ENCODE data around the gene PNPLA1.
"Not testable (repeated sequence)": the region's sequence is repeated elsewhere in the genome, so short reads cannot be mapped to it uniquely, and the experiment has no call there.

PNPLA1 gene

GRCh38 chr6:36336779-36337241, 67.0 kb downstream of the PNPLA1 start, which contains the start of gene BNIP5:
TSS of gene BNIP5 (minus strand) at chr6:36336888. CDS start at chr6:36330690, 6,198 bp downstream.
- TF ChIP-seq POLR2AphosphoS5 (IDR thresholded peaks at IDR 0.05; ENCODE audit: low read depth, low read length) (no peak), TAF1 (IDR thresholded peaks at IDR 0.05; ENCODE audit: low read depth, low read length) (no peak), POLR2A (IDR thresholded peaks at IDR 0.05; ENCODE audit: low read depth, low read length) (no peak), PAX5 (IDR thresholded peaks at IDR 0.05; ENCODE audit: insufficient read depth, low read length, severe bottlenecking) (no peak), SPI1 (IDR thresholded peaks at IDR 0.05; ENCODE audit: low read depth, low read length) (no peak), POU2F2 (IDR thresholded peaks at IDR 0.05; ENCODE audit: low read depth, low read length) (no peak)
- no peak for DNase-seq (ENCODE audit: insufficient read length, low spot score)
- FAIRE-seq, result no peak

- TF ChIP-seq POLR2A (IDR thresholded peaks at IDR 0.05; ENCODE audit: low read depth, low read length) (no peak), SPI1 (IDR thresholded peaks at IDR 0.05; ENCODE audit: low read depth, low read length) (no peak), PAX5 (IDR thresholded peaks at IDR 0.05; ENCODE audit: insufficient read depth, low read length, severe bottlenecking) (no peak), POU2F2 (IDR thresholded peaks at IDR 0.05; ENCODE audit: low read depth, low read length) (no peak), POLR2AphosphoS5 (IDR thresholded peaks at IDR 0.05; ENCODE audit: low read depth, low read length) (no peak), TAF1 (IDR thresholded peaks at IDR 0.05; ENCODE audit: low read depth, low read length) (no peak)
- FAIRE-seq, result no peak
- DNase-seq (ENCODE audit: insufficient read length, low spot score), result no peak
Measured at GRCh38 chr6:36337814-36338213, 68.0 kb downstream of the PNPLA1 start.

- DNase-seq (ENCODE audit: insufficient read length, low spot score), result not testable (repeated sequence)
Measured at GRCh38 chr6:36338223-36338622, 68.4 kb downstream of the PNPLA1 start.

GRCh38 chr6:36339146-36339545, 69.3 kb downstream of the PNPLA1 start:
- FAIRE-seq, result peak; percentile 71
- TF ChIP-seq POU2F2 (IDR thresholded peaks at IDR 0.05; ENCODE audit: low read depth, low read length) (no peak), SPI1 (IDR thresholded peaks at IDR 0.05; ENCODE audit: low read depth, low read length) (no peak), POLR2A (IDR thresholded peaks at IDR 0.05; ENCODE audit: low read depth, low read length) (no peak), TAF1 (IDR thresholded peaks at IDR 0.05; ENCODE audit: low read depth, low read length) (no peak), PAX5 (IDR thresholded peaks at IDR 0.05; ENCODE audit: insufficient read depth, low read length, severe bottlenecking) (no peak), POLR2AphosphoS5 (IDR thresholded peaks at IDR 0.05; ENCODE audit: low read depth, low read length) (no peak)
- no peak for DNase-seq (ENCODE audit: insufficient read length, low spot score)

More at GRCh38 chr6:36338223-36338622, 68.4 kb downstream of the PNPLA1 start:
- not testable (repeated sequence) for FAIRE-seq

GRCh38 chr6:36340306-36340617, 70.4 kb downstream of the PNPLA1 start:
- TF ChIP-seq POU2F2 (IDR thresholded peaks at IDR 0.05; ENCODE audit: low read depth, low read length), result no peak
- TF ChIP-seq PAX5 (IDR thresholded peaks at IDR 0.05; ENCODE audit: insufficient read depth, low read length, severe bottlenecking), result no peak
- no peak for TF ChIP-seq POLR2AphosphoS5 (IDR thresholded peaks at IDR 0.05; ENCODE audit: low read depth, low read length)
- no peak for TF ChIP-seq POLR2A (IDR thresholded peaks at IDR 0.05; ENCODE audit: low read depth, low read length)
- TF ChIP-seq SPI1 (IDR thresholded peaks at IDR 0.05; ENCODE audit: low read depth, low read length), result no peak
- no peak for TF ChIP-seq TAF1 (IDR thresholded peaks at IDR 0.05; ENCODE audit: low read depth, low read length)
- no peak for FAIRE-seq
- DNase-seq (ENCODE audit: insufficient read length, low spot score), result no peak

- DNase-seq (ENCODE audit: insufficient read length, low spot score) (peak; percentile 53), FAIRE-seq (peak; percentile 85)
- TF ChIP-seq PAX5 (IDR thresholded peaks at IDR 0.05; ENCODE audit: insufficient read depth, low read length, severe bottlenecking), result no peak
- TF ChIP-seq SPI1 (IDR thresholded peaks at IDR 0.05; ENCODE audit: low read depth, low read length), result no peak
- no peak for TF ChIP-seq POLR2A (IDR thresholded peaks at IDR 0.05; ENCODE audit: low read depth, low read length)
- TF ChIP-seq POU2F2 (IDR thresholded peaks at IDR 0.05; ENCODE audit: low read depth, low read length), result no peak
- TF ChIP-seq TAF1 (IDR thresholded peaks at IDR 0.05; ENCODE audit: low read depth, low read length), result no peak
- no peak for TF ChIP-seq POLR2AphosphoS5 (IDR thresholded peaks at IDR 0.05; ENCODE audit: low read depth, low read length)
Measured at GRCh38 chr6:36340618-36341454, 71.0 kb downstream of the PNPLA1 start.

- FAIRE-seq, result no peak
- TF ChIP-seq PAX5 (IDR thresholded peaks at IDR 0.05; ENCODE audit: insufficient read depth, low read length, severe bottlenecking), result no peak
- no peak for TF ChIP-seq POLR2A (IDR thresholded peaks at IDR 0.05; ENCODE audit: low read depth, low read length)
- TF ChIP-seq POLR2AphosphoS5 (IDR thresholded peaks at IDR 0.05; ENCODE audit: low read depth, low read length), result no peak
- TF ChIP-seq SPI1 (IDR thresholded peaks at IDR 0.05; ENCODE audit: low read depth, low read length), result no peak
- TF ChIP-seq POU2F2 (IDR thresholded peaks at IDR 0.05; ENCODE audit: low read depth, low read length), result no peak
- TF ChIP-seq TAF1 (IDR thresholded peaks at IDR 0.05; ENCODE audit: low read depth, low read length), result no peak
- DNase-seq (ENCODE audit: insufficient read length, low spot score), result no peak
Measured at GRCh38 chr6:36343109-36343680, 73.3 kb downstream of the PNPLA1 start.

GRCh38 chr6:36345681-36346466, 76.0 kb downstream of the PNPLA1 start:
- TF ChIP-seq PAX5 (IDR thresholded peaks at IDR 0.05; ENCODE audit: insufficient read depth, low read length, severe bottlenecking), result no peak
- no peak for TF ChIP-seq POU2F2 (IDR thresholded peaks at IDR 0.05; ENCODE audit: low read depth, low read length)
- TF ChIP-seq SPI1 (IDR thresholded peaks at IDR 0.05; ENCODE audit: low read depth, low read length), result no peak
- TF ChIP-seq POLR2AphosphoS5 (IDR thresholded peaks at IDR 0.05; ENCODE audit: low read depth, low read length), result no peak
- TF ChIP-seq TAF1 (IDR thresholded peaks at IDR 0.05; ENCODE audit: low read depth, low read length), result no peak
- TF ChIP-seq POLR2A (IDR thresholded peaks at IDR 0.05; ENCODE audit: low read depth, low read length), result no peak
- no peak for FAIRE-seq
- no peak for DNase-seq (ENCODE audit: insufficient read length, low spot score)

Data from GM12891 (cell line).